B cell (primary cell): ENCODE results near the gene RAD21L1. TPM values are rescaled to one million over a fixed set of nuclear protein-coding genes. Genes with fewer than 3 reads are reported as not detected.

Experiments used
- ATAC-seq: fragments of 200-7000 bp; cut with Tn5 transposase; one replicate; pipeline ENCODE4 v1.10.0; 2021; ENCODE audit warnings: low read depth, mild to moderate bottlenecking, moderate number of reproducible peaks, moderate library complexity
- CTCF ChIA-PET: fragments of 350-600 bp; sonication (Branson Sonifier 250); formaldehyde crosslinking; loops from one replicate; lab custom pipeline; 2021; ENCODE audit warnings: antibody characterized with exemption, inconsistent platforms; lab: Charles Lee
- POLR2A ChIA-PET: fragments of 350-600 bp; sonication (Branson Sonifier 250); formaldehyde crosslinking; loops from one replicate; lab custom pipeline; 2021; ENCODE audit warnings: antibody characterized with exemption; lab: Charles Lee
- DNase-seq: peaks from one replicate; pipeline ENCODE4 v3.0.0; 2013
- H2AFZ ChIP-seq: 2 replicates; pipeline ENCODE4 v1.6.1; 2012; ENCODE audit warnings: mild to moderate bottlenecking, low read depth, low read length; ENCODE audit not compliant: insufficient read depth, poor library complexity, severe bottlenecking
- H3K27ac ChIP-seq, 2 donors: 1 replicate in 1 of 2; 2 replicates in 1 of 2; pipeline ENCODE4 v1.5.1; 2012 to 2013; ENCODE audit warnings: low read length in 2 of 2, mild to moderate bottlenecking in 2 of 2, moderate library complexity in 1 of 2
- H3K27me3 ChIP-seq, 4 experiments: fragments of 200-600 bp in 1 of 4; sonication (generic) in 1 of 4; replicated peaks in 1 of 4; 1 replicate in 2 of 4; 2 replicates in 2 of 4; pipeline versions ENCODE4 v1.6.1 to v1.7.0; 2013 to 2016; ENCODE audit warnings: low read length in 3 of 4, mild to moderate bottlenecking in 2 of 4, mixed read lengths in 1 of 4, moderate library complexity in 1 of 4; ENCODE audit not compliant: insufficient read depth in 4 of 4, control insufficient read depth in 3 of 4; ENCODE audit errors: control extremely low read depth in 1 of 4
- H3K36me3 ChIP-seq, 2 experiments: replicated peaks in 1 of 2; 1 replicate in 1 of 2; 2 replicates in 1 of 2; pipeline versions ENCODE4 v1.6.1 to v1.7.1; 2013; ENCODE audit warnings: low read length in 1 of 2; ENCODE audit not compliant: insufficient read depth in 2 of 2, control insufficient read depth in 1 of 2; ENCODE audit errors: control extremely low read depth in 1 of 2, extremely low read depth in 1 of 2
- H3K4me1 ChIP-seq, 2 donors: fragments of 200-600 bp in 1 of 2; sonication (generic) in 1 of 2; 1 replicate in 1 of 2; 2 replicates in 1 of 2; pipeline versions ENCODE4 v1.5.1 to v1.6.1; 2013 to 2017; ENCODE audit warnings: low read length in 2 of 2; ENCODE audit not compliant: control insufficient read depth in 2 of 2, insufficient read depth in 2 of 2
- H3K4me2 ChIP-seq: replicated peaks from 2 replicates; pipeline ENCODE3; 2012; ENCODE audit warnings: mild to moderate bottlenecking, low read depth, low read length; ENCODE audit not compliant: poor library complexity, severe bottlenecking
- H3K4me3 ChIP-seq, 5 experiments: fragments of 200-600 bp in 1 of 5; sonication (generic) in 1 of 5; 1 replicate in 3 of 5; 2 replicates in 2 of 5; pipeline versions ENCODE4 v1.5.1 to v1.7.0; 2011 to 2016; ENCODE audit warnings: low read length in 4 of 5, mild to moderate bottlenecking in 4 of 5, low read depth in 2 of 5, control low read depth in 1 of 5, moderate library complexity in 1 of 5; ENCODE audit not compliant: insufficient read depth in 1 of 5; ENCODE audit errors: control extremely low read depth in 1 of 5, extremely low read depth in 1 of 5
- H3K79me2 ChIP-seq: fragments of 200-600 bp; sonication (generic); one replicate; pipeline ENCODE4 v1.6.0; 2016; ENCODE audit warnings: low read length; ENCODE audit not compliant: control insufficient read depth, insufficient read depth
- H3K9ac ChIP-seq: fragments of 200-600 bp; sonication (generic); 2 replicates; pipeline ENCODE4 v1.6.1; 2017; ENCODE audit warnings: mild to moderate bottlenecking, low read length, moderate library complexity
- H3K9me3 ChIP-seq, 3 donors: one replicate each; pipeline versions ENCODE4 v1.6.1 to v1.7.1; 2013; ENCODE audit warnings: low read length in 2 of 3; ENCODE audit not compliant: control insufficient read depth in 2 of 3, insufficient read depth in 1 of 3; ENCODE audit errors: control extremely low read depth in 1 of 3
- H4K20me1 ChIP-seq: 2 replicates; pipeline ENCODE4 v1.6.0; 2012; ENCODE audit warnings: mild to moderate bottlenecking, low read length; ENCODE audit not compliant: insufficient read depth, control insufficient read depth, poor library complexity, severe bottlenecking
- H3K27ac Mint-ChIP-seq: one replicate; pipeline ENCODE4 v1.8.0; 2021; ENCODE audit warnings: mixed read lengths
- H3K27me3 Mint-ChIP-seq: one replicate; pipeline ENCODE4 v1.8.0; 2021; ENCODE audit warnings: mixed read lengths
- H3K4me1 Mint-ChIP-seq: one replicate; pipeline ENCODE4 v1.8.0; 2021; ENCODE audit warnings: mixed read lengths
- H3K4me3 Mint-ChIP-seq: one replicate; pipeline ENCODE4 v1.8.0; 2021; ENCODE audit warnings: mixed read lengths
- H3K9me3 Mint-ChIP-seq: one replicate; pipeline ENCODE4 v1.8.0; 2022; ENCODE audit warnings: mixed read lengths; ENCODE audit not compliant: insufficient read depth
- CTCF ChIP-seq: fragments of 200-600 bp; IDR thresholded peaks from one replicate; pipeline ENCODE4 v1.8.0; 2022; ENCODE audit warnings: antibody characterized with exemption, mild to moderate bottlenecking
- EZH2 ChIP-seq: IDR thresholded peaks from 2 replicates; pipeline ENCODE4 v1.6.1; 2012; ENCODE audit warnings: borderline replicate concordance, low read depth, mild to moderate bottlenecking, moderate library complexity, low read length; ENCODE audit not compliant: insufficient read depth, poor library complexity, severe bottlenecking
- WGBS: methylation state at CpG from one replicate; pipeline ENCODE4 v1.1.5; 2013; ENCODE audit warnings: missing lambda C conversion rate; ENCODE audit not compliant: insufficient coverage; 5-methylcytosine and 5-hydroxymethylcytosine counted together
- intact Hi-C: fragments of 100-400 bp; cut with micrococcal nuclease; formaldehyde crosslinking; loops from one replicate; pipeline ENCODE4 v1.10.0; 2022
- polyA plus RNA-seq: library from polyadenylated mRNA; depleted of rRNA; stranded (reverse); fragments of >200 nt; gene quantifications from 2 replicates; pipeline ENCODE4 v1.2.3, GENCODE V29; 2012
- total RNA-seq, 2 donors: library from RNA; stranded (reverse); fragments of 120-200 nt in 1 of 2; gene quantifications; 1 replicate in 1 of 2; 2 replicates in 1 of 2; pipeline versions ENCODE4 v1.2.3 to v1.2.4, GENCODE V29; 2013 to 2022

The RAD21L1 gene
- total and polyA plus RNA-seq, 2 donors (not counting 1 experiment from before 2014, with no cell fraction given): not detected

GRCh38 chr20:1281279-1282057, 55.6 kb downstream of the RAD21L1 start:
- Histone ChIP-seq H3K9me3 (no peaks in the 10 kb centered on the region), H3K27ac (no peak overlapping the region), H3K27me3 (no peaks in the 10 kb centered on the region), H3K4me1 (no peaks in the 10 kb centered on the region), H3K36me3 (no peaks in the 10 kb centered on the region), H3K4me2 (no peak overlapping the region), H3K79me2 (no peaks in the 10 kb centered on the region), H2AFZ (no peak overlapping the region), H4K20me1 (no peaks in the 10 kb centered on the region), H3K4me3 (no peak overlapping the region), H3K9ac (no peak overlapping the region)
- ChIA-PET POLR2A (no interaction called here), CTCF (interaction anchor here (1.6 kb wide), 1 partner anchor 31 kb away, joined by 3 read pairs; no protein-coding TSS in a partner anchor)
- Mint-ChIP-seq H3K9me3 (no peaks in the 10 kb centered on the region), H3K4me1 (peaks cover 3% of the 10 kb centered on the region), H3K27me3 (peaks cover 6% of the 10 kb centered on the region), H3K4me3 (no peak overlapping the region), H3K27ac (no peak overlapping the region)
- 82% methylated on average over 7 of the region's 7 CpGs for WGBS
- intact Hi-C loops: no loop called here
- DNase-seq (no peak), ATAC-seq (no peak)
- TF ChIP-seq CTCF (no peak), EZH2 (no peak)

GRCh38 chr20:1282966-1283365, 57.1 kb downstream of the RAD21L1 start:
- intact Hi-C loops: no loop called here
- no peaks in the 10 kb centered on the region for H3K9me3 Mint-ChIP-seq
- peaks cover 3% of the 10 kb centered on the region for H3K4me1 Mint-ChIP-seq
- no peak for ATAC-seq
- CTCF ChIA-PET: interaction anchor here (1.4 to 1.6 kb wide), 2 partner anchors 30 to 69 kb away, joined by 3 read pairs; no protein-coding TSS in a partner anchor
- no peak overlapping the region for H3K27ac ChIP-seq
- no peak overlapping the region for H3K9ac ChIP-seq
- H3K4me2 ChIP-seq: no peak overlapping the region
- H3K27ac Mint-ChIP-seq: no peak overlapping the region
- H3K27me3 Mint-ChIP-seq: peaks cover 10% of the 10 kb centered on the region
- 79% methylated on average over 2 of the region's 3 CpGs for WGBS
- no peak overlapping the region for H2AFZ ChIP-seq
- DNase-seq: no peak
- POLR2A ChIA-PET: no interaction called here
- no peaks in the 10 kb centered on the region for H3K36me3 ChIP-seq
- no peaks in the 10 kb centered on the region for H4K20me1 ChIP-seq
- H3K9me3 ChIP-seq: no peaks in the 10 kb centered on the region
- no peak overlapping the region for H3K4me3 ChIP-seq
- TF ChIP-seq EZH2 (no peak), CTCF (no peak)
- H3K27me3 ChIP-seq: no peaks in the 10 kb centered on the region
- H3K4me1 ChIP-seq: no peaks in the 10 kb centered on the region
- no peak overlapping the region for H3K4me3 Mint-ChIP-seq
- no peaks in the 10 kb centered on the region for H3K79me2 ChIP-seq
